Neural crest cell (in vitro differentiated cells): ENCODE measurements around the gene SPTLC1. TPM values are rescaled to one million over a fixed set of nuclear protein-coding genes. Genes with fewer than 3 reads are reported as not detected.

ENCODE experiments used
- DNase-seq: peaks from one replicate; pipeline ENCODE4 v3.0.0; 2021; ENCODE audit warnings: low read depth, mixed read lengths, low spot score
- H3K27ac Mint-ChIP-seq: one replicate; pipeline ENCODE4 v1.8.0; 2021; ENCODE audit warnings: mild to moderate bottlenecking, mixed read lengths; ENCODE audit not compliant: unreplicated experiment
- H3K27me3 Mint-ChIP-seq: 2 replicates; pipeline ENCODE4 v1.8.0; 2021; ENCODE audit warnings: low read depth, mild to moderate bottlenecking, mixed read lengths
- H3K36me3 Mint-ChIP-seq: 2 replicates; pipeline ENCODE4 v1.8.0; 2021; ENCODE audit warnings: low read depth, mild to moderate bottlenecking, mixed read lengths
- H3K4me1 Mint-ChIP-seq: 2 replicates; pipeline ENCODE4 v1.8.0; 2021; ENCODE audit warnings: mixed read lengths
- H3K4me3 Mint-ChIP-seq: one replicate; pipeline ENCODE4 v1.8.0; 2021; ENCODE audit warnings: mild to moderate bottlenecking, mixed read lengths
- H3K9me3 Mint-ChIP-seq: 2 replicates; pipeline ENCODE4 v1.8.0; 2021; ENCODE audit warnings: mixed read lengths
- CTCF ChIP-seq: fragments of 200-600 bp; sonication (generic); conservative IDR thresholded peaks from 2 replicates; pipeline ENCODE4 v1.5.0; 2021; ENCODE audit warnings: antibody characterized with exemption, mild to moderate bottlenecking
- total RNA-seq: library from RNA; stranded (reverse); gene quantifications from 2 replicates; pipeline ENCODE4 v1.2.1, GENCODE V29; 2021

The SPTLC1 gene
- total RNA-seq, 1 donor from 2014 or later = 51.8 TPM

GRCh38 chr9:92059661-92060060 lies 55.6 kb downstream of the SPTLC1 start:
- Mint-ChIP-seq H3K27me3 (no peaks in the 10 kb centered on the region), H3K4me1 (peaks cover 23% of the 10 kb centered on the region), H3K9me3 (peaks cover 25% of the 10 kb centered on the region), H3K27ac (no peak overlapping the region), H3K36me3 (peaks cover 54% of the 10 kb centered on the region), H3K4me3 (no peak overlapping the region)
- TF ChIP-seq CTCF = no peak
- DNase-seq = no peak

- Mint-ChIP-seq H3K36me3 (peaks cover 54% of the 10 kb centered on the region), H3K4me3 (no peak overlapping the region), H3K27ac (no peak overlapping the region), H3K9me3 (peaks cover 25% of the 10 kb centered on the region), H3K4me1 (peaks cover 23% of the 10 kb centered on the region), H3K27me3 (no peaks in the 10 kb centered on the region)
- DNase-seq = no peak
- no peak for TF ChIP-seq CTCF
These were observed 56.3 kb downstream of the SPTLC1 start for GRCh38 chr9:92058723-92059444.

- no peak for DNase-seq
- H3K27ac Mint-ChIP-seq = no peak overlapping the region
- H3K27me3 Mint-ChIP-seq = no peaks in the 10 kb centered on the region
- H3K4me3 Mint-ChIP-seq = no peak overlapping the region
- peaks cover 23% of the 10 kb centered on the region for H3K4me1 Mint-ChIP-seq
- H3K9me3 Mint-ChIP-seq = peaks cover 22% of the 10 kb centered on the region
- peaks cover 55% of the 10 kb centered on the region for H3K36me3 Mint-ChIP-seq
- no peak for TF ChIP-seq CTCF
These were observed 57.2 kb downstream of the SPTLC1 start for GRCh38 chr9:92058026-92058425.

- DNase-seq = no peak
- peaks cover 52% of the 10 kb centered on the region for H3K36me3 Mint-ChIP-seq
- H3K27me3 Mint-ChIP-seq = no peaks in the 10 kb centered on the region
- peaks cover 23% of the 10 kb centered on the region for H3K4me1 Mint-ChIP-seq
- no peak overlapping the region for H3K4me3 Mint-ChIP-seq
- TF ChIP-seq CTCF = no peak
- H3K9me3 Mint-ChIP-seq = peaks cover 18% of the 10 kb centered on the region
- H3K27ac Mint-ChIP-seq = no peak overlapping the region
These were observed 58.0 kb downstream of the SPTLC1 start for GRCh38 chr9:92057226-92057625.

GRCh38 chr9:92055624-92056023 lies 59.6 kb downstream of the SPTLC1 start:
- Mint-ChIP-seq H3K36me3 (peaks cover 50% of the 10 kb centered on the region), H3K4me1 (peaks cover 23% of the 10 kb centered on the region), H3K27ac (peak overlapping the region; percentile 82), H3K9me3 (peaks cover 12% of the 10 kb centered on the region), H3K27me3 (no peaks in the 10 kb centered on the region), H3K4me3 (no peak overlapping the region)
- no peak for DNase-seq
- TF ChIP-seq CTCF = no peak
